ENCODE data around the gene PPP1R3F. TPM values are rescaled to one million over a fixed set of nuclear protein-coding genes. Genes with fewer than 3 reads are reported as not detected.

Gene PPP1R3F
- polyA plus RNA-seq, 1 donor, result 3.3 TPM

DNA sequence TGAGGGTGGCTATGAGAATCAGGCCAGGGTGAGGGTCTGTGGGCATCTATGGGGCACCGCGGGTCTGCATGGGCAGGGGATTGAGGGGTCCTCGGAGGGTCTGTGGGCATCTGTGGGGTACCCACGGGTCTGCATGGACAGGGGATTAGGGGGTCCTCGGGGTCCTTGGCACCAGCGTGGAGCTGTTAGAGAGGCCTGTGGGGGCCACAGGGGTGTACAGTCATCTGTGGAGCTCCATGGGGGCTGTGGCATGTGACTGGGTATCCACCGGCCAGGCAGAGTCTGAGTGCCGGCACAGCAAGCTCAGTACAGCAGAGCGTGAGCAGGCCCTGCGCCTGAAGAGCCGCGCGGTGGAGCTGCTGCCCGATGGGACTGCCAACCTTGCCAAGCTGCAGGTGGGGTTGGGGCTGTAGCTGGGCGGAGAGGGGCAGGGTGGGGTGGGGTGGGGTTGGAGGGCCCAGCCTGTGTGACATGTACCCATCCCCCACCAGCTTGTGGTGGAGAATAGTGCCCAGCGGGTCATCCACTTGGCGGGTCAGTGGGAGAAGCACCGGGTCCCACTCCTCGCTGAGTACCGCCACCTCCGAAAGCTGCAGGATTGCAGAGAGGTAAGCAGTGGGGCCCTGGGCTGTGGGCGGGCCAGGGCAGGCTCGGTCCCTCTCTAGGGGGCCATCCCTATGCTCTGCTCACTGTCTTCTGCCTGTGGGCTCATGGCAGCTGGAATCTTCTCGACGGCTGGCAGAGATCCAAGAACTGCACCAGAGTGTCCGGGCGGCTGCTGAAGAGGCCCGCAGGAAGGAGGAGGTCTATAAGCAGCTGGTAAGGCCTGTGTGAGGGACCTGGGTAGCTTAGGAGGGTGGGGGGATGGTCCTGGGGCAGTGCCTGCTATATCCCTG, 21.4 kb upstream of the PPP1R3F start:
- WGBS (ENCODE audit: insufficient coverage, low lambda C conversion rate), result no CpG with 5 or more reads among the region's 28 CpGs
- H3K4me3 ChIP-seq (ENCODE audit: low read length), result no peak overlapping the region
- peaks cover 22% of the 10 kb centered on the region for H3K36me3 ChIP-seq (ENCODE audit: control insufficient read depth, insufficient read depth, low read length)

DNA sequence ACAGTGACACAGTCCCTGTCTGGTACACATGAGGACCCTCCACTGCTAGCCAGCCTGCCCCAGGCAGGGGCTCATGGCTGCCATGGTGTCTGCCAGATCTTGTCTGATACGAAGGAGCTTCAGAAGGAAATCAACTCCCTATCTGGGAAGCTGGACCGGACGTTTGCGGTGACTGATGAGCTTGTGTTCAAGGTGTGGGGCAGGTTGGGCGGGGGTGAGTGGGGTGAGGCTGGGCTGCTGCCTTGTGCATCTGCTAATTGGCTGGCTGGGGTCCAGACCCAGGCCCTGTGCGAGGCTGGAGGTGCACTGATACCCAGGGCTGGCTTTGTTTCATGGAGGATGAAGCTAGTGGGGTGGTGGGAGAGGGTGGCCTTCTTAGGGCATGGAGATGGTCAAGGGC, 20.5 kb upstream of the PPP1R3F start:
- Histone ChIP-seq H3K9me3 (ENCODE audit: control insufficient read depth, low read depth, low read length) (no peaks in the 10 kb centered on the region), H3K27ac (ENCODE audit: low read length) (no peak overlapping the region), H3K4me3 (ENCODE audit: low read length) (no peak overlapping the region), H3K36me3 (ENCODE audit: control insufficient read depth, insufficient read depth, low read length) (peaks cover 17% of the 10 kb centered on the region), H3K4me1 (ENCODE audit: control insufficient read depth, insufficient read depth, low read length) (no peaks in the 10 kb centered on the region), H3K27me3 (ENCODE audit: control insufficient read depth, insufficient read depth, low read length) (no peaks in the 10 kb centered on the region)
- no CpG with 5 or more reads among the region's 6 CpGs for WGBS (ENCODE audit: insufficient coverage, low lambda C conversion rate)
- DNase-seq, result no peak

More for the DNA sequence above, 21.4 kb upstream of the PPP1R3F start:
- Histone ChIP-seq H3K4me1 (ENCODE audit: control insufficient read depth, insufficient read depth, low read length) (no peaks in the 10 kb centered on the region), H3K9me3 (ENCODE audit: control insufficient read depth, low read depth, low read length) (no peaks in the 10 kb centered on the region), H3K27me3 (ENCODE audit: control insufficient read depth, insufficient read depth, low read length) (no peaks in the 10 kb centered on the region), H3K27ac (ENCODE audit: low read length) (no peak overlapping the region)
- no peak for DNase-seq

DNA sequence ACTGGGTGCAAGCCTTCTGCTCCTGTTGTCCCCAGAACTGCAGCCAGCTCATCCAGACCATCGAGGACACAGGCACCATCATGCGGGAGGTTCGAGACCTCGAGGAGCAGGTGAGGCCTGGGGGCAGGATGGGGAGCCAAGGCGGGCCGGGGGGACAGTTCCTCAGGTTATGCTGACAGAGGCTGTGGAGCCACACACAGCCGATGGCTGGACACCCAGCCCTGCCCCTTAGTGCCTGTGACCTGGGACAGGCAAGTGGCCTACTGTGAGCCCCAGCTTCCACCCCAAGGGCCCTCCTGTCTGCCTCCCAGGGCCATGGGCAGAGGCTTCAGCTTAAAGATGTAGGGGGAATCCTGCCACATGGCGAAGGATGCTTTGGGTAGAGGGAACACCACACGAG, 20.0 kb upstream of the PPP1R3F start:
- Histone ChIP-seq H3K27me3 (ENCODE audit: control insufficient read depth, insufficient read depth, low read length) (no peaks in the 10 kb centered on the region), H3K27ac (ENCODE audit: low read length) (no peak overlapping the region), H3K4me1 (ENCODE audit: control insufficient read depth, insufficient read depth, low read length) (no peaks in the 10 kb centered on the region), H3K36me3 (ENCODE audit: control insufficient read depth, insufficient read depth, low read length) (peaks cover 16% of the 10 kb centered on the region), H3K9me3 (ENCODE audit: control insufficient read depth, low read depth, low read length) (no peaks in the 10 kb centered on the region), H3K4me3 (ENCODE audit: low read length) (no peak overlapping the region)
- no peak for DNase-seq
- WGBS (ENCODE audit: insufficient coverage, low lambda C conversion rate), result no CpG with 5 or more reads among the region's 9 CpGs

DNA sequence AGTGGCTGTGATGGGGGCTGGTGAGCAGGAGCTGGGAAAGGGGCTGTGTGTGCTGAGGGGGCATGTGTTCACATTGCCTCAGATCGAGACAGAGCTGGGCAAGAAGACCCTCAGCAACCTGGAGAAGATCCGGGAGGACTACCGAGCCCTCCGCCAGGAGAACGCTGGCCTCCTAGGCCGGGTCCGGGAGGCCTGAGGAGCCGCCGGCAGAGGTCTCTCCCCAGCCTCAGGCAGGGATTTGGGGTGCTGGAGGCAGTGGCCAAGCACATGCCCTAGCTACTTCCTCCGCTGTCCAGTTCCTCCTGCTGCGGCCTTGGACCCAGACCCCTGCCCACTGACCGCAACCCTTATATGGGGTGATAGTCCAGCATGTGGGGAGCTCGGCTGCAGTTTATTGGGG, 19.5 kb upstream of the PPP1R3F start:
- no peaks in the 10 kb centered on the region for H3K27me3 ChIP-seq (ENCODE audit: control insufficient read depth, insufficient read depth, low read length)
- H3K4me3 ChIP-seq (ENCODE audit: low read length), result no peak overlapping the region
- DNase-seq, result no peak
- H3K27ac ChIP-seq (ENCODE audit: low read length), result no peak overlapping the region
- no CpG with 5 or more reads among the region's 13 CpGs for whole genome bisulfite sequencing (ENCODE audit: insufficient coverage, low lambda C conversion rate)
- H3K36me3 ChIP-seq (ENCODE audit: control insufficient read depth, insufficient read depth, low read length), result peaks cover 15% of the 10 kb centered on the region
- no peaks in the 10 kb centered on the region for H3K9me3 ChIP-seq (ENCODE audit: control insufficient read depth, low read depth, low read length)
- no peaks in the 10 kb centered on the region for H3K4me1 ChIP-seq (ENCODE audit: control insufficient read depth, insufficient read depth, low read length)

- H3K27ac ChIP-seq (ENCODE audit: low read length), result no peak overlapping the region
- peaks cover 15% of the 10 kb centered on the region for H3K36me3 ChIP-seq (ENCODE audit: control insufficient read depth, insufficient read depth, low read length)
- no peaks in the 10 kb centered on the region for H3K9me3 ChIP-seq (ENCODE audit: control insufficient read depth, low read depth, low read length)
- no peak overlapping the region for H3K4me3 ChIP-seq (ENCODE audit: low read length)
- no peak for DNase-seq
- no peaks in the 10 kb centered on the region for H3K27me3 ChIP-seq (ENCODE audit: control insufficient read depth, insufficient read depth, low read length)
- no peaks in the 10 kb centered on the region for H3K4me1 ChIP-seq (ENCODE audit: control insufficient read depth, insufficient read depth, low read length)
- no CpG with 5 or more reads among the region's 9 CpGs for WGBS (ENCODE audit: insufficient coverage, low lambda C conversion rate)
These were observed 19.0 kb upstream of the PPP1R3F start for GRCh38 chrX:49250578-49250977.

GRCh38 chrX:49251325-49251724, 18.3 kb upstream of the PPP1R3F start:
- DNase-seq, result no peak
- no CpG with 5 or more reads among the region's 13 CpGs for WGBS (ENCODE audit: insufficient coverage, low lambda C conversion rate)
- Histone ChIP-seq H3K27ac (ENCODE audit: low read length) (no peak overlapping the region), H3K9me3 (ENCODE audit: control insufficient read depth, low read depth, low read length) (no peaks in the 10 kb centered on the region), H3K4me3 (ENCODE audit: low read length) (no peak overlapping the region), H3K4me1 (ENCODE audit: control insufficient read depth, insufficient read depth, low read length) (no peaks in the 10 kb centered on the region), H3K27me3 (ENCODE audit: control insufficient read depth, insufficient read depth, low read length) (no peaks in the 10 kb centered on the region), H3K36me3 (ENCODE audit: control insufficient read depth, insufficient read depth, low read length) (peaks cover 14% of the 10 kb centered on the region)

- Histone ChIP-seq H3K9me3 (ENCODE audit: control insufficient read depth, low read depth, low read length) (no peaks in the 10 kb centered on the region), H3K27ac (ENCODE audit: low read length) (no peak overlapping the region), H3K4me3 (ENCODE audit: low read length) (no peak overlapping the region), H3K27me3 (ENCODE audit: control insufficient read depth, insufficient read depth, low read length) (no peaks in the 10 kb centered on the region), H3K4me1 (ENCODE audit: control insufficient read depth, insufficient read depth, low read length) (no peaks in the 10 kb centered on the region), H3K36me3 (ENCODE audit: control insufficient read depth, insufficient read depth, low read length) (no peaks in the 10 kb centered on the region)
- no CpG with 5 or more reads among the region's 7 CpGs for WGBS (ENCODE audit: insufficient coverage, low lambda C conversion rate)
- no peak for DNase-seq
These were observed 15.0 kb upstream of the PPP1R3F start for GRCh38 chrX:49254639-49255038.

GRCh38 chrX:49256268-49256995, 13.2 kb upstream of the PPP1R3F start:
- no peaks in the 10 kb centered on the region for H3K4me1 ChIP-seq (ENCODE audit: control insufficient read depth, insufficient read depth, low read length)
- H3K9me3 ChIP-seq (ENCODE audit: control insufficient read depth, low read depth, low read length), result no peaks in the 10 kb centered on the region
- no peaks in the 10 kb centered on the region for H3K36me3 ChIP-seq (ENCODE audit: control insufficient read depth, insufficient read depth, low read length)
- no CpG with 5 or more reads among the region's 9 CpGs for WGBS (ENCODE audit: insufficient coverage, low lambda C conversion rate)
- H3K4me3 ChIP-seq (ENCODE audit: low read length), result no peak overlapping the region
- H3K27me3 ChIP-seq (ENCODE audit: control insufficient read depth, insufficient read depth, low read length), result no peaks in the 10 kb centered on the region
- no peak for DNase-seq
- no peak overlapping the region for H3K27ac ChIP-seq (ENCODE audit: low read length)

GRCh38 chrX:49257074-49257790, 12.4 kb upstream of the PPP1R3F start:
- Histone ChIP-seq H3K27ac (ENCODE audit: low read length) (no peak overlapping the region), H3K4me1 (ENCODE audit: control insufficient read depth, insufficient read depth, low read length) (no peaks in the 10 kb centered on the region), H3K27me3 (ENCODE audit: control insufficient read depth, insufficient read depth, low read length) (no peaks in the 10 kb centered on the region), H3K4me3 (ENCODE audit: low read length) (no peak overlapping the region), H3K9me3 (ENCODE audit: control insufficient read depth, low read depth, low read length) (no peaks in the 10 kb centered on the region), H3K36me3 (ENCODE audit: control insufficient read depth, insufficient read depth, low read length) (no peaks in the 10 kb centered on the region)
- no CpG with 5 or more reads among the region's 14 CpGs for WGBS (ENCODE audit: insufficient coverage, low lambda C conversion rate)
- DNase-seq, result no peak
